Measurements from ENCODE around the gene FNDC8. TPM values are rescaled to one million over a fixed set of nuclear protein-coding genes. Genes with fewer than 3 reads are reported as not detected.
A peak's percentile ranks its signal among the peaks of the same experiment; 100 is the strongest.

The FNDC8 gene
- total and polyA plus RNA-seq, 2 donors (not counting 1 experiment from before 2014, with no cell fraction given): not detected

GRCh38 chr17:35087731-35088355, 33.6 kb upstream of the FNDC8 start:
- peaks cover 63% of the 10 kb centered on the region for H3K79me2 ChIP-seq (ENCODE audit: control insufficient read depth, insufficient read depth, low read length)
- H3K27ac ChIP-seq (ENCODE audit: low read length in 2 of 2): peak overlapping the region; percentile 91 to 92
- Mint-ChIP-seq H3K9me3 (ENCODE audit: insufficient read depth) (no peaks in the 10 kb centered on the region), H3K27me3 (no peaks in the 10 kb centered on the region), H3K4me3 (peak overlapping the region; percentile 94), H3K4me1 (peaks cover 40% of the 10 kb centered on the region), H3K27ac (peak overlapping the region; percentile 94)
- no peak for TF ChIP-seq EZH2 (IDR thresholded peaks at IDR 0.05; ENCODE audit: borderline replicate concordance, insufficient read depth, low read depth, low read length, poor library complexity, severe bottlenecking)
- TF ChIP-seq CTCF (IDR thresholded peaks at IDR 0.05): no peak
- peak overlapping the region; percentile 68 for H2AFZ ChIP-seq (ENCODE audit: insufficient read depth, low read depth, low read length, poor library complexity, severe bottlenecking)
- WGBS (ENCODE audit: insufficient coverage): 0% methylated on average over 1 of the region's 9 CpGs
- H3K27me3 ChIP-seq (replicated peaks in 1 of 4; ENCODE audit: control extremely low read depth in 1 of 4, control insufficient read depth in 3 of 4, insufficient read depth in 4 of 4, low read length in 3 of 4): no peaks in the 10 kb centered on the region
- POLR2A ChIA-PET: interaction anchor here (0.6 kb wide), 1 partner anchor 18 kb away, joined by 3 read pairs; no protein-coding TSS in a partner anchor
- peaks cover 17 to 24% of the 10 kb centered on the region in 2 donors for H3K4me1 ChIP-seq (ENCODE audit: control insufficient read depth in 2 of 2, insufficient read depth in 2 of 2, low read length in 2 of 2)
- intact Hi-C loops (cut with micrococcal nuclease): loop anchor here (1.0 to 2.0 kb wide), 4 partner anchors 25 to 499 kb away; partner anchors contain the start of genes AP2B1 and RFFL
- H4K20me1 ChIP-seq (ENCODE audit: control insufficient read depth, insufficient read depth, low read length, poor library complexity, severe bottlenecking): no peaks in the 10 kb centered on the region
- peak overlapping the region; percentile 87 for H3K4me2 ChIP-seq (replicated peaks; ENCODE audit: low read depth, low read length, poor library complexity, severe bottlenecking)
- ATAC-seq (ENCODE audit: low read depth) (no peak), DNase-seq (peak; percentile 67)
- peak overlapping the region; percentile 73 for H3K9ac ChIP-seq (ENCODE audit: low read length)
- no peaks in the 10 kb centered on the region for H3K36me3 ChIP-seq (replicated peaks in 1 of 2; ENCODE audit: control extremely low read depth in 1 of 2, control insufficient read depth in 1 of 2, extremely low read depth in 1 of 2, insufficient read depth in 2 of 2, low read length in 1 of 2)
- no peaks in the 10 kb centered on the region for H3K9me3 ChIP-seq (ENCODE audit: control extremely low read depth in 1 of 3, control insufficient read depth in 2 of 3, insufficient read depth in 1 of 3, low read length in 2 of 3)
- peak overlapping the region; percentile 26 to 86 (median 75) for H3K4me3 ChIP-seq (ENCODE audit: control extremely low read depth in 1 of 5, extremely low read depth in 1 of 5, insufficient read depth in 1 of 5, low read depth in 2 of 5, low read length in 4 of 5)
- CTCF ChIA-PET: interaction anchor here (1.0 to 1.9 kb wide), 6 partner anchors 13 to 127 kb away, joined by 3 to 10 read pairs (median 3); partner anchors contain the start of genes CCT6B, RFFL and ZNF830

GRCh38 chr17:35088356-35088880, 33.0 kb upstream of the FNDC8 start:
- DNase-seq (no peak), ATAC-seq (ENCODE audit: low read depth) (no peak)
- TF ChIP-seq EZH2 (IDR thresholded peaks at IDR 0.05; ENCODE audit: borderline replicate concordance, insufficient read depth, low read depth, low read length, poor library complexity, severe bottlenecking) (no peak), CTCF (IDR thresholded peaks at IDR 0.05) (no peak)
- Histone ChIP-seq H3K9me3 (ENCODE audit: control extremely low read depth in 1 of 3, control insufficient read depth in 2 of 3, insufficient read depth in 1 of 3, low read length in 2 of 3) (no peaks in the 10 kb centered on the region), H2AFZ (ENCODE audit: insufficient read depth, low read depth, low read length, poor library complexity, severe bottlenecking) (peak overlapping the region; percentile 68), H3K4me2 (replicated peaks; ENCODE audit: low read depth, low read length, poor library complexity, severe bottlenecking) (peak overlapping the region; percentile 87), H3K79me2 (ENCODE audit: control insufficient read depth, insufficient read depth, low read length) (peaks cover 57% of the 10 kb centered on the region), H3K36me3 (replicated peaks in 1 of 2; ENCODE audit: control extremely low read depth in 1 of 2, control insufficient read depth in 1 of 2, extremely low read depth in 1 of 2, insufficient read depth in 2 of 2, low read length in 1 of 2) (no peaks in the 10 kb centered on the region), H4K20me1 (ENCODE audit: control insufficient read depth, insufficient read depth, low read length, poor library complexity, severe bottlenecking) (no peaks in the 10 kb centered on the region), H3K4me1 (ENCODE audit: control insufficient read depth in 2 of 2, insufficient read depth in 2 of 2, low read length in 2 of 2) (peaks cover 17 to 21% of the 10 kb centered on the region in 2 donors), H3K4me3 (ENCODE audit: control extremely low read depth in 1 of 5, extremely low read depth in 1 of 5, insufficient read depth in 1 of 5, low read depth in 2 of 5, low read length in 4 of 5) (peak overlapping the region; percentile 26 to 86 (median 75)), H3K9ac (ENCODE audit: low read length) (peak overlapping the region; percentile 73), H3K27me3 (replicated peaks in 1 of 4; ENCODE audit: control extremely low read depth in 1 of 4, control insufficient read depth in 3 of 4, insufficient read depth in 4 of 4, low read length in 3 of 4) (no peaks in the 10 kb centered on the region), H3K27ac (ENCODE audit: low read length in 2 of 2) (peak overlapping the region; percentile 91 to 92)
- Mint-ChIP-seq H3K4me3 (peak overlapping the region; percentile 94), H3K27ac (peak overlapping the region; percentile 94), H3K4me1 (peaks cover 36% of the 10 kb centered on the region), H3K27me3 (no peaks in the 10 kb centered on the region), H3K9me3 (ENCODE audit: insufficient read depth) (no peaks in the 10 kb centered on the region)
- POLR2A ChIA-PET: interaction anchor here (0.6 kb wide), 1 partner anchor 18 kb away, joined by 3 read pairs; no protein-coding TSS in a partner anchor
- CTCF ChIA-PET: interaction anchor here (1.0 to 1.9 kb wide), 5 partner anchors 24 to 127 kb away, joined by 3 to 10 read pairs (median 3); partner anchors contain the start of genes CCT6B, RFFL and ZNF830
- intact Hi-C loops (cut with micrococcal nuclease): loop anchor here (1.0 to 2.0 kb wide), 4 partner anchors 25 to 498 kb away; partner anchors contain the start of genes AP2B1 and RFFL
- 2% methylated on average over 23 of the region's 26 CpGs for WGBS (ENCODE audit: insufficient coverage)
